ENCODE measurements around the gene MLLT3.

Gene MLLT3

GRCh38 chr9:20477940-20478620, 144.2 kb downstream of the MLLT3 start:
- no peak for DNase-seq (ENCODE audit: low spot score)

- DNase-seq (ENCODE audit: low spot score) = peak; percentile 10
These were observed 145.3 kb downstream of the MLLT3 start for GRCh38 chr9:20476912-20477521.

DNA sequence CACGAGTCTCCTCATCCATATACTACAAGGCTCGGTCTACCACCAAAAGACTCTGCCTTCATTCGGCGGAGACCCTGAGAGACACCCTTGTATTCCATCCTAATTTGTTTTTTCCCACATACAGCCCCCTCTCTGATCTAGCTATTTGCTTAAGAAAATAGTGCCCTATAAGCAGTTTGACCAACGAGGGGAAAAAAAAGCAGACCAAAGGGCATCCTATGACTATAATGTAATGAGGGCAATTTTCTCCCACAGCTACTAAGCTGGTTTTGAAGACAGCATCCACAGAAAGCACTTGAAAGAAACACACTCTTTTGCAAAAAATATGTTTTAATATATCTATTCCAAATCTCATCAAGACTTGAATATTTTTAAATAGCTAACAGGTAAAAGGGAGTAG, 147.8 kb downstream of the MLLT3 start:
- no peak for DNase-seq (ENCODE audit: low spot score)

DNA sequence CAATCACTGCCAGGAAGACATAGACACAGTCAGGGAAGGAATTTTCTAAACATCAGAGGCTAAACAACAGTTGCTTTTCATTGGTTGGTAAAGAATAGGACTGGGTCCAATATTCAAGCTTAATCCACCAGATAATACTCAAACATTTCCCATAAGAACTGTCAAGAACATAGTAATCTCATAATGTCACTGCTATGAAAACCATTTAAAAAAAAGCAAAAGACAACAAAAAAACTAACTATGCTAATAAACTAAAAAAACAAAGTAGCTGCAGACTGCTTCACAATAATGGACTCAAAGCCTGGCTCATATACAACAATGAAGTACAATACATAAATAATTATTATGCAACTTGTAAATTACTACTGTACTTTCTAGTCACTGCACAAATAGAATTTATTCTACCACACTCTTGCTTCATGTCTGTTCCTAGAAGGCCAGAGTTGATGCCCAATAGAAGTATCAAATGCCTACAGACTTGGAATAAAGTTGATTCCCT, 148.7 kb downstream of the MLLT3 start:
- no peak for DNase-seq (ENCODE audit: low spot score)

- no peak for DNase-seq (ENCODE audit: low spot score)
These were observed 149.8 kb downstream of the MLLT3 start for GRCh38 chr9:20472342-20473045.

DNA sequence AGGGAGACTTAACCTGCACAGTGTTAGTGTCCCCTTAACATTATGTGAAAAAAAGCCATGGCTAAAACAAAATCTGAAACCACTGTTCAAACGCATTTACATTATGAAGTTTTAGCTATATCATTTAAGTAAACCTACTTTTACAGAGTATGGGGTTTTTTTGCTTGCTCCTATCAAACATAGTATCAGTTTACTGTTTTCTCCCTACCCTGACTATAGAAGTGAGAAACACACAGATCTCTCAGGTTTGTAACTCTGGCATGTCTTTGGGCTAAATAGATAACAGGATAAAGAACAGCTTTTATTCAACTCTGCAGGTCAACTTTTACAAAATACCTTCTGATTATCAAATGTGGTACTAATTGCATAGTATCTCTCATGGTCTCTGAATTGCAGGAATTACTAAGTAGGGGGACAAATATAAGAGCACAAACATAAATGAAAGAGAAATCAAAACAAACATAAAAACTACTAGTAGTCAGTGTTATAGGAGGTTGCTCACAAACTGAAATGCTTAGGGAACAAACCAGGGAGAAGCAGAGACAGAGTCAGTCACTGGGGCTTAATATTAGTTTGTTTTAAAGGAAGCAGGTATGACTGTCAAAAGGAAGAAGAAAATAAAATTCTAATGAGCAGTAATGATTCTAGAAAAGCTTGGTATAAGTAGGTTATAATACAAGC, 155.8 kb downstream of the MLLT3 start:
- DNase-seq (ENCODE audit: low spot score) = no peak

DNA sequence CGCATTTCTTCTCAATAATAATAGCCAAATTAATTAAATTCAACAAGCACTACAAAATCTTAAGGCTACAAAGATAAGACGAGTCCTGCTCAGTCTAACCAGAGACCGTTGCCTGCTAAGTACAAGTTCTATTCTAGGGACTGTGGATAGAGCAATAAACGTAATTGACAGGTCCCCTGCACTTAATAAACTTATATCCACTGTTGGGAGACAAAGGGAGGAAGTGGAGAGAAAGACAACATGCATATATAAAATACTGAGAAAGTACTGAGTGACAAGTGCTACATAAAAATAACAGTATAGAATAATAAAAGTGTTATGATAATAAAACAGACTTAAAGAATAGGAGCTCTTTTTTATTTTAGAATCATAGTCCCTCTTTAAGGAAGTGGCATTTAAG, 158.1 kb downstream of the MLLT3 start:
- no peak for DNase-seq (ENCODE audit: low spot score)

DNA sequence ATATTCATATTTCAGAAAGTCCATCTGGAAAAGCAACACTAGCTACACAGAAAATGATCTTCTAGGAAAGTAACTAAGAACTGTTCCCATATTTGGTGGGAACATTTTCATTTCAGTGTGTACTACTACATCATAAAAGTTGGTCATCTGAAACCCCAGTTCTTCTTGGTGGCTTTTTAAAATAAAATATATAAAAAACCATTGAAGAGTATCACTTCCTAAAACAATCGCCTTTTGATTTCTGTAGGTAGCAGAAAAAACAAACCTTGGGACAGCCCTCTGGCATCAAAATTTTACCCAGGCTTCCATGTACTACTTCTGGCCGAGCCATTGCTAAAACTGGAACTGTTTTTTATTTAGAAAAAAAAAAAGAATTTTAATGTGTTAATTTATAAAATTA, 158.5 kb downstream of the MLLT3 start:
- DNase-seq (ENCODE audit: low spot score) = no peak

DNA sequence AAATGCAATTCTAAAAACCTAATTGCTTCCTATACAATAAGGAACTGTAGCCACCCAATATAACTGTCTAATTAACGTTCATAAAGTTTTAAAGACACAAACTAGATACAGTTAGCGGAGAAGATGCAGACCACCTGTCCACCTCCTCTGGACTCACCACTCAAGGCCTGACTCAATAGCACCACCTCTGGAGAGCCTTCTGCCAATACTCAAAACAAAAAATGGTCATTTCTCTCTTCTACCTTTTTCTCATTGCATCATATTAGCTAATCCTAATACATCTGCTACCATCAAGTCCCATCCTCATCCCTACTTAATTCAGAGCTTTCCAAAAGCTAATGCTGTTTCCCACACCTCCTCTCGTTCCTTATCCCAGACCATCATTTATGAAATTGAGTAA, 159.9 kb downstream of the MLLT3 start:
- DNase-seq (ENCODE audit: low spot score) = no peak

GRCh38 chr9:20447291-20447690, 175.0 kb downstream of the MLLT3 start:
- no peak for DNase-seq (ENCODE audit: low spot score)

DNA sequence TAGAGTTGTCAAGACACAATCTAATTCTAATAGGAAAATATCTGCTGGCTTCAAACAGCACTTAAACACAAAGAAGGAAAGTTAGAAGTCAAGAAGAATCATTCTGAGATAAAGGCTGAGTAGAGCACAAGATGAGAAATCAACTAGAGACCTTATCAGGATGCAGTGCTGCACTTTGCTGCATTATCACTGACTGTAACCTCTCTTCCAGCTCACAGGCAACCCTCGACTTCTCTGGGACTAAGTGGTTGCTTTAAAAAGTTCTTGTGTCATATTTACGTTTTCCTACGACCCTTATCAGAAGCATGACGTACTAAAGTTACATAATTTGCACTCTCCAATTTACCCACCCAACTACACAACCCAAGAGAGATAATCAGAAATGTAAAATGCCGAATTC, 176.1 kb downstream of the MLLT3 start:
- DNase-seq (ENCODE audit: low spot score) = no peak

GRCh38 chr9:20442461-20443319, 179.6 kb downstream of the MLLT3 start:
- DNase-seq (ENCODE audit: low spot score) = no peak

GRCh38 chr9:20441711-20442423, 180.4 kb downstream of the MLLT3 start:
- no peak for DNase-seq (ENCODE audit: low spot score)

- DNase-seq (ENCODE audit: low spot score) = no peak
These were observed 181.1 kb downstream of the MLLT3 start for GRCh38 chr9:20441166-20441565.

GRCh38 chr9:20437476-20437875, 184.8 kb downstream of the MLLT3 start:
- DNase-seq (ENCODE audit: low spot score) = no peak

DNA sequence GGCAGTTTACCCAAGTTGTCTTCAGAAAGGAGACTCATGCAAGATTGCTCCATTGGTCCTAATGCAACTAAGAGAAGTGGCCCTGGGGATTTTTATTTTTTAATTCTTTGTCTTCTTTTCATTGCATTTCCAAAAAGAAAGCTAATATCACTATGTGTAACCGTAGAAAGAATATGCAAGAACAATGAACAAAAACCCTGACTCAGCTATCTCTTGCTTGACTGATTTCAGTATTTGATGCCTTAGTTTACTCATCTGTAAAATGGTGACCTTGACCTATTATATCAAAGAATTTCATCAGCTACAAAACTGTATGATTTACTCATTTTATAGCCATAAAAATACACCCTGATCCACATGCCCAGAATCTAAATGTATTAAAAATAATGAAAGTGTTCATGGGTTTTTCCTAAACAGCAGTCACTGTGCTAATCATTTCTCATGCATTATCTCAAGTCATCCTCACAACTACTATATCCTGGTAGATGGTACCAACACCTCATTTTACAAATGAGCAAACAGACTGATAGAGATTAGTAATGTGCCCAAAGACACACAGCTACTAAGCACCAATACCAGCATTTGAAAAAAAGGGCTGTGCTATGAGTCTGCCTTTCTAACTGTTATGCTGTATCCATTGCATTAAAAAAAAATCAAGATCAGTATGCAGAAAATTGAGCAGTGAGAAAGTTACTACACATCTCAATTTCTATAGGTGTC, 185.7 kb downstream of the MLLT3 start:
- no peak for DNase-seq (ENCODE audit: low spot score)

- no peak for DNase-seq (ENCODE audit: low spot score)
These were observed 193.3 kb downstream of the MLLT3 start for GRCh38 chr9:20428976-20429375.

DNA sequence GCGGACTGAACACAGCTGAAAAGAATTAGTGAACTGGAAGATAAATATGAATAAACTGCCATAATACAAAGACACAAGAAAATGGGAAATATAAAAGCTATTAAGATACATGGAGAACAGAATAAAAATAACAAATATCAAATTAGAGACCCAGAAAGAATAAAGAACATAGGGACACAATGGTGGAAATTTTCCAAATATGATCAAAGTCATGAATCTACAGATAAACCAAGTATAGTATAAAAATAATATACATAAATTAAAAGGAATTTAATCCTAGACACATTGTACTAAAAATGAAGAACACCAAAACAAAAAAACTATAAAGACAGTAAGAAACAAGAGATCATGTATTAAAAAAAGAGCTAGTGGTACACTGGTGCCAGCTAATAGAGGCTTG, 194.9 kb downstream of the MLLT3 start:
- no peak for DNase-seq (ENCODE audit: low spot score)

DNA sequence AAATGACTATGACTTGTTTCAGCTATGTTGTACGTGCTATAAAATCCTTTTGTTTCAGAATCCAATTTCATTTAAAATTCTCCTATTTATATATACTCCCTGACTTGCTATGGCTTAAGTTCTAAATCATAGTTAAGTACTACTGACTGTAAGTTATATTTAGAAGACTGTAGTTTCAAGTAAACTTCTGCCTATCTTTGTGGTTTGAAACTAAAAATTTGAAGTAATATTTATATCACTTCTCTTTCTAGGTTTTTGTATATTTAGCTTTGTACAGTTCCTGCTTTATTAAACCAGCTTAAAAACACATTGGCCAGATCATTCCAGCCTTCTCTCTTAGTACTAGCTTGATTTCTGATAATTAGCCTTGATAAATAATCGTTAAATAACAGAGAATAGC, 196.3 kb downstream of the MLLT3 start:
- DNase-seq (ENCODE audit: low spot score) = no peak

DNA sequence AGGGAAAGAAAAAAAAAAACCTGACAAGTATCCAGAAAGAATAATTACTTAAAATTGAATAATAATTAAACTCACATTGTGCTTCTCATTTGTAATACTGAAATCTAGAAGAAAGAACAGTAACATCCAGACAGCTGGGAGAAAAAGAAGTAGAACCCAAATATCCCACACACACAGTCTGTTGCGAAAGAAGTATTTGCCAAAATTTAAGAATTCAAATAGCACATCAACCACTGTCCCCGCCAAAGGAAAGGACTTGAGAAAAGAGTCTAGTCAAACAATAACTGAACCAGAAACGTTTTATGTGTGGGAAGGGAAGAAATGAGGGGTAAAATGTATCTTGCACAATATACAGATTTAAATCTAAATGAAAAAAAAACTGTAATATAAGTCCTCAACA, 202.8 kb downstream of the MLLT3 start:
- DNase-seq (ENCODE audit: low spot score) = no peak

Measured in LoVo (cell line).